BJ (cell line): Measurements from ENCODE around the gene KCNH4. TPM values are rescaled to one million over a fixed set of nuclear protein-coding genes. Genes with fewer than 3 reads are reported as not detected.

Source experiments
- CTCF ChIA-PET: fragments of 350-600 bp; formaldehyde crosslinking; extraction: SDS; loops from one replicate; lab custom pipeline; 2021; ENCODE audit warnings: antibody characterized with exemption, inconsistent platforms; lab: Yijun Ruan, JAX
- POLR2A ChIA-PET: fragments of 300-600 bp; sonication (Branson Sonifier 250); formaldehyde crosslinking; extraction: SDS; loops from one replicate; lab custom pipeline; 2021; ENCODE audit warnings: antibody characterized with exemption; lab: Charles Lee
- DNase-seq: peaks from one replicate; pipeline ENCODE4 v3.0.0-alpha.2; 2011; ENCODE audit warnings: low read depth
- H3K27me3 ChIP-seq: 2 replicates; pipeline ENCODE4 v1.6.0; 2011; ENCODE audit warnings: low read length; ENCODE audit not compliant: control insufficient read depth, insufficient read depth
- H3K36me3 ChIP-seq: 2 replicates; pipeline ENCODE4 v1.5.1; 2011; ENCODE audit warnings: low read length; ENCODE audit not compliant: control insufficient read depth, insufficient read depth
- H3K4me3 ChIP-seq: 2 replicates; pipeline ENCODE4 v1.5.1; 2011; ENCODE audit warnings: low read depth, mild to moderate bottlenecking, control low read depth, low read length
- polyA plus RNA-seq: library from polyadenylated mRNA; depleted of rRNA; stranded (reverse); fragments of >200 nt; gene quantifications from 2 replicates; pipeline ENCODE4 v1.2.3, GENCODE V29; 2011
- TF ChIP-seq, protein P1 (sequence below): IDR thresholded peaks from 2 replicates; pipeline ENCODE4 v1.5.1; 2011; ENCODE audit warnings: low read depth, mild to moderate bottlenecking, control low read depth, inconsistent platforms, low read length, moderate library complexity; ENCODE audit not compliant: insufficient read depth

The KCNH4 gene
- polyA plus RNA-seq, 1 experiment, result 0.07 TPM

DNA sequence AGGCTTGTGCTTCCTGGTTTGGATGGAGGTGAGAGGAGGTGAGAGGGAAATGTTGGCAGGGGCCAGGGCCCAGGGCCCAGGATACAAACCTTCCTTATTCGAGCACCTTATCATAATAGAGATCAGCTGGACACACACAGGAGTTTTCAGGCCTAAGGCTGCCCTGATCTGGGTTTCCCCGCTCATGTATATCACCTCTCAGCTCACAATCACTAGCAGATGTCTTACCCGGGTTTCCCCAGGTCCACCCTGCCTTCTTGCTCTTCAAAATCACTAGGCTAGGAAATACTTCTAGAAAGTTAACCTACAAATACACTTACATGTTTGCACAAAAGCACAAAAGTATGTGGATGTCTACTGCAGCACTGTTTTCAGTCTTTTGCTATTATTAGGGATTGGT lies 54.1 kb downstream of the KCNH4 start:
- POLR2A ChIA-PET, result no interaction called here
- H3K36me3 ChIP-seq, result peaks cover 33% of the 10 kb centered on the region
- H3K4me3 ChIP-seq, result no peak overlapping the region
- TF ChIP-seq, protein P1, sequence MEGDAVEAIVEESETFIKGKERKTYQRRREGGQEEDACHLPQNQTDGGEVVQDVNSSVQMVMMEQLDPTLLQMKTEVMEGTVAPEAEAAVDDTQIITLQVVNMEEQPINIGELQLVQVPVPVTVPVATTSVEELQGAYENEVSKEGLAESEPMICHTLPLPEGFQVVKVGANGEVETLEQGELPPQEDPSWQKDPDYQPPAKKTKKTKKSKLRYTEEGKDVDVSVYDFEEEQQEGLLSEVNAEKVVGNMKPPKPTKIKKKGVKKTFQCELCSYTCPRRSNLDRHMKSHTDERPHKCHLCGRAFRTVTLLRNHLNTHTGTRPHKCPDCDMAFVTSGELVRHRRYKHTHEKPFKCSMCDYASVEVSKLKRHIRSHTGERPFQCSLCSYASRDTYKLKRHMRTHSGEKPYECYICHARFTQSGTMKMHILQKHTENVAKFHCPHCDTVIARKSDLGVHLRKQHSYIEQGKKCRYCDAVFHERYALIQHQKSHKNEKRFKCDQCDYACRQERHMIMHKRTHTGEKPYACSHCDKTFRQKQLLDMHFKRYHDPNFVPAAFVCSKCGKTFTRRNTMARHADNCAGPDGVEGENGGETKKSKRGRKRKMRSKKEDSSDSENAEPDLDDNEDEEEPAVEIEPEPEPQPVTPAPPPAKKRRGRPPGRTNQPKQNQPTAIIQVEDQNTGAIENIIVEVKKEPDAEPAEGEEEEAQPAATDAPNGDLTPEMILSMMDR, result no peak
- H3K27me3 ChIP-seq, result no peaks in the 10 kb centered on the region
- CTCF ChIA-PET, result no interaction called here
- no peak for DNase-seq

DNA sequence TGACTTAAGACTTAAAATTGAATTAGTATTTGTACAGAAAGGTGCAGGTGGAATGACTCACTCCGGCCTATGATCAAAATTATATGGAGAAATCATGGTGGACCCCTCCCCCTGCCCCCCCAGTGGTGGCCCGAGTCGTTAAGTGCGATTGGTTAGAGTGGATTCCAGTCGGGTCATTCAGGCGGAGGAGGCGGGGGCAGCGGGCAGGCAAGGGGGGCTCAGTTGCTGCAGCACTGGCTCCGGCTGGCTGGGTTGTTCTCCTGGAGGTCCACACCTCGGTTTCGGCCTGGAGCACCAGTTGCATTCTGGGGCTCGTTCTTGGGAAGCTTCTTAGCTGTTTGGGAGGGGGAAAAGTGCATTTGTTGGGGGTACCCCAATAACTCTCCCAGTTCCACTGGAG lies 55.4 kb downstream of the KCNH4 start:
- CTCF ChIA-PET, result interaction anchor here (0.6 to 1.4 kb wide), 3 partner anchors 8 to 235 kb away, joined by 3 read pairs; no protein-coding TSS in a partner anchor
- H3K36me3 ChIP-seq, result peaks cover 33% of the 10 kb centered on the region
- DNase-seq, result no peak
- TF ChIP-seq, protein P1, result no peak
- H3K27me3 ChIP-seq, result no peaks in the 10 kb centered on the region
- POLR2A ChIA-PET, result interaction anchor here (0.6 kb wide), 1 partner anchor 14 kb away, joined by 4 read pairs; no protein-coding TSS in a partner anchor
- no peak overlapping the region for H3K4me3 ChIP-seq

DNA sequence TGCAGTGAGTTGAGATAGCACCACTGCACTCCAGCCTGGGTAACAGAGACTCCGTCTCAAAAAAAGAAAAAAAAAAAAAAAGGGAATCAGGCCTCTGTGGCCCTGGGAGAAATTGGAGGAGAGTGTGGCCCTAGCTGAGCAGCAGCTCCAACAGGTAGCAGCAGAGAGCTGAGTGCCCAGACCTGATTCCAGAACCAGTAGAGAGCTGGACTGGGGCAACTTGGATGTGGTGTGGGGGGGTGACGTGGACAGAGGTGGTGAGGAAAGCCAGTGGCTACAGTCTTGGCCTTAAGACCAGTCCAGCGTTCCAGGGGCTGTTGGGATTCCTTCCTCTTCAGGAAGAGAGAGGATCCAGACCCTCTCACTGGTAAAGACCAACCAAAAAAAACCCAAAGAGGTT lies 56.7 kb downstream of the KCNH4 start:
- H3K36me3 ChIP-seq, result peaks cover 25% of the 10 kb centered on the region
- ChIA-PET CTCF (interaction anchor here (0.6 to 1.4 kb wide), 3 partner anchors 9 to 161 kb away, joined by 3 read pairs; no protein-coding TSS in a partner anchor), POLR2A (interaction anchor here (0.6 kb wide), 1 partner anchor 197 kb away, joined by 10 read pairs; no protein-coding TSS in a partner anchor)
- TF ChIP-seq, protein P1, result peak; percentile 9; the same call in 1 of the 2 replicates
- H3K4me3 ChIP-seq, result no peak overlapping the region
- no peak for DNase-seq
- no peaks in the 10 kb centered on the region for H3K27me3 ChIP-seq

DNA sequence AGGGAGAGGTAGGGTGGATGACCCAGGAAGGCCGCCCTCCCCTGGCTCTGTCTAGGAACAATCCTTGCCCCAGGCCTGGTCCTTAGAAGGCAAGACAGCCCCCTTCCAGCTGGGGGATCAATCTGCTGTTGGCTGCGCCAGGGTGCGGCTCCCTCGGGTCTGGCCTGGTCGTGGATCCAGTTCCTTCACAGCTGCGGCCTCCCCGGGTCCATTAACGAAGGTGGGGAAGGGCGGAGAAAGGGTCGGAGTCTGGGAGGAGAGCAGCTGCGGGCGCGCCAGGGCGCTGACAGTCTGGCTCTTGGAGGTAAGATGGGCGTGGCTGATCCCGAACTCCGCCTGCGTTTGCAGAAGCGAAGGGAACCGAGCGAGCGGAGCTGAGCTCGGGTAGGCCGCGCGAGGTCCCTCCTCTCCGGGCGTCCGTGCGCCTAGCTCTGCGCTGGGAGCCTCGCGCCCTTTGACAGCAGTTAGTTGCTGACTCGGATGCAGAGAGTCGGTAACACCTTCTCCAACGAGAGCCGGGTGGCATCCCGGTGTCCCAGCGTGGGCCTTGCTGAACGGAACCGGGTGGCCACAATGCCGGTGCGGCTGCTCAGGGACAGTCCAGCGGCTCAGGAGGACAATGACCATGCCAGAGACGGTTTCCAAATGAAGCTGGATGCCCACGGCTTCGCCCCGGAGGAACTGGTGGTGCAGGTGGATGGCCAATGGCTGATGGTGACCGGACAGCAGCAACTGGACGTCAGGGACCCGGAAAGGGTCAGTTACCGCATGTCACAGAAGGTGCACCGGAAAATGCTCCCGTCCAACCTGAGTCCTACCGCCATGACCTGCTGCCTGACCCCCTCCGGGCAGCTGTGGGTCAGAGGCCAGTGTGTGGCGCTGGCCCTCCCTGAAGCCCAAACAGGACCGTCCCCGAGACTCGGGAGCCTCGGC lies 58.3 kb downstream of the KCNH4 start, which contains the start of gene HSPB9:
Gene HSPB9 (plus strand): TSS at position 434 of the 933 bp plus-strand sequence. CDS start 47 bp downstream, at position 481.
- Histone ChIP-seq H3K4me3 (no peak within 1 kb of the TSS), H3K27me3 (no peaks in the 10 kb centered on the region), H3K36me3 (peaks cover 17% of the 10 kb centered on the region)
- TF ChIP-seq, protein P1, result no peak
- CTCF ChIA-PET, result interaction anchor here (0.9 to 1.6 kb wide), 2 partner anchors 14 to 55 kb away, joined by 3 read pairs; no protein-coding TSS in a partner anchor
- no peak for DNase-seq
- POLR2A ChIA-PET, result no interaction called here
